Activated CD4-positive, alpha-beta memory T cell treated with anti-CD3 and anti-CD28 coated beads, Interleukin-2, amount 10 ng/mL, durations not matched to agents 7 days and 5 days (primary cell): ENCODE measurements around the gene GPR68. TPM values are rescaled to one million over a fixed set of nuclear protein-coding genes. Genes with fewer than 3 reads are reported as not detected.
A peak's percentile ranks its signal among the peaks of the same experiment; 100 is the strongest.
"Not testable (repeated sequence)": the region's sequence is repeated elsewhere in the genome, so short reads cannot be mapped to it uniquely, and the experiment has no call there.

ENCODE experiments used
- CTCF ChIA-PET: fragments of 350-600 bp; sonication (Branson Sonifier 250); formaldehyde crosslinking; loops from one replicate; lab custom pipeline; 2021; ENCODE audit warnings: antibody characterized with exemption, inconsistent platforms; lab: Charles Lee
- POLR2A ChIA-PET: fragments of 350-600 bp; sonication (Branson Sonifier 250); formaldehyde crosslinking; loops from one replicate; lab custom pipeline; 2021; ENCODE audit warnings: antibody characterized with exemption; lab: Charles Lee
- DNase-seq: peaks from one replicate; pipeline ENCODE4 v3.0.0-alpha.2; 2020
- H3K27ac Mint-ChIP-seq: one replicate; pipeline ENCODE4 v1.8.0; 2021; ENCODE audit warnings: mild to moderate bottlenecking, mixed read lengths
- H3K27me3 Mint-ChIP-seq: one replicate; pipeline ENCODE4 v1.8.0; 2021; ENCODE audit warnings: mixed read lengths
- H3K36me3 Mint-ChIP-seq: one replicate; pipeline ENCODE4 v1.8.0; 2021; ENCODE audit warnings: low read depth, mixed read lengths
- H3K4me1 Mint-ChIP-seq: one replicate; pipeline ENCODE4 v1.8.0; 2021; ENCODE audit warnings: mixed read lengths
- H3K4me3 Mint-ChIP-seq: one replicate; pipeline ENCODE4 v1.8.0; 2021; ENCODE audit warnings: mild to moderate bottlenecking, mixed read lengths
- H3K9me3 Mint-ChIP-seq: one replicate; pipeline ENCODE4 v1.8.0; 2021; ENCODE audit warnings: mixed read lengths
- total RNA-seq, 2 experiments: library from RNA; stranded (reverse); gene quantifications; one replicate each; pipeline ENCODE4 v1.2.3, GENCODE V29; 2021

GPR68 gene
- total RNA-seq, 2 experiments from 2014 or later: 36.9 to 39.8 TPM

DNA sequence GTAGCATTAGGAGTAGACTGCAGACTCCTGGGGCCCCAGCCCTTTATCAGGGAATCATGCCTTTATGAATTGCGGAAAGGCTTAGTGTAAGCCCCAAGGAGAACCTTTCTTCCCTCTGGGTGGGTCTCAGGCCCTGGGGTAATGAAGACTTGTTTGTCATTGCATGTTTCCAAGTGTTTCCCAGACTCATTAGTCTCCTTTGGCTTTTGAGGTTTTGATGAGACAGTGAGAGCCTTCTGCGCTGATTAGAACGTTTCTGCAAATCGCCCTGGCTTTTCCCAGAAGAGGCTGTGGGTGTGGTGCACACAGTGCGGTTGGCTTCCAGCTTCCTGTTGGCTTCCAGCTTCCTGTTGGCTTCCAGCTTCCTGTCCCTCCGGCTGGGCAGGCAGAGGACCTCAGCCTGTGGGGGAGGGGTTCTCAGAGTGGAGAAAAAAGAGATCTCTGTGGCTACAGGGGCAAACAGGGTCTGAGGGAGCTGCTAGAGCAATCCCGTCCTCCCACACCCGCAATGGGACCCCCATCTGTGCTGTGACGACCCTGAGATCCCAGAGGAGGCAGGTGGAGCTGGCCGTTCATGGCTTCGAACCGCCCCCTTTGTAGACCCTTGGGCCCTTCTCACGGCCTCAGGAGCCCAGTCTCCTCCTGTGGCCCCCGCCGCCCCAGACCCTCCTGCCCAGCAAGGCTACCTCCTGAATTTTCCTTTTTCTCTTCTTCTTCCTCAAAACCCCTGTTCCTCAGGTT is 42.1 kb downstream of the GPR68 start:
- Mint-ChIP-seq H3K9me3 (peaks cover 12% of the 10 kb centered on the region), H3K4me3 (peak overlapping the region; percentile 37), H3K27ac (peak overlapping the region; percentile 81), H3K36me3 (peaks cover 90% of the 10 kb centered on the region), H3K4me1 (peaks cover 68% of the 10 kb centered on the region), H3K27me3 (no peaks in the 10 kb centered on the region)
- DNase-seq: peak; percentile 63
- CTCF ChIA-PET: interaction anchor here (0.9 to 2.0 kb wide), 7 partner anchors 10 to 59 kb away, joined by 3 to 6 read pairs (median 4); no protein-coding TSS in a partner anchor
- POLR2A ChIA-PET: interaction anchor here (1.0 to 3.1 kb wide), 12 partner anchors 8 to 124 kb away, joined by 3 to 46 read pairs (median 4); partner anchors contain the start of gene GPR68

DNA sequence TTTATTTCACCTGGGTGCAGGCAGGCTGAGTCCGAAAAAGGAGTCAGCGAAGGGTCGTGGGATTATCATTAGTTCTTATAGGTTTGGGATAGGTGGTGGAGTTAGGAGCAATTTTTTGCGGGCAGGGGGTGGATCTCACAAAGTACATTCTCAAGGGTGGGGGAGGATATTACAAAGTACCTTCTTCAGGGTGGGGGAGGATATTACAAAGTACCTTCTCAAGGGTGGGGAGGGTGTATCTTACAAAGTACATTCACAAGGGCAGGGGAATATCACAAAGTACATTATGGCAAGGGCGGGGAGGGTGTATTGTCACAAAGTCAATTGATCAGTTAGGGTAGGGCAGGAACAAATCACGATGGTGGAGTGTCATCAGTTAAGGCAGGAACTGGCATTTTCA is 43.7 kb downstream of the GPR68 start:
- CTCF ChIA-PET: interaction anchor here (1.3 to 1.5 kb wide), 2 partner anchors 23 to 26 kb away, joined by 3 to 5 read pairs; no protein-coding TSS in a partner anchor
- peaks cover 64% of the 10 kb centered on the region for H3K4me1 Mint-ChIP-seq
- POLR2A ChIA-PET: interaction anchor here (2.9 to 3.1 kb wide), 2 partner anchors 27 to 43 kb away, joined by 24 to 46 read pairs; partner anchors contain the start of gene GPR68

DNA sequence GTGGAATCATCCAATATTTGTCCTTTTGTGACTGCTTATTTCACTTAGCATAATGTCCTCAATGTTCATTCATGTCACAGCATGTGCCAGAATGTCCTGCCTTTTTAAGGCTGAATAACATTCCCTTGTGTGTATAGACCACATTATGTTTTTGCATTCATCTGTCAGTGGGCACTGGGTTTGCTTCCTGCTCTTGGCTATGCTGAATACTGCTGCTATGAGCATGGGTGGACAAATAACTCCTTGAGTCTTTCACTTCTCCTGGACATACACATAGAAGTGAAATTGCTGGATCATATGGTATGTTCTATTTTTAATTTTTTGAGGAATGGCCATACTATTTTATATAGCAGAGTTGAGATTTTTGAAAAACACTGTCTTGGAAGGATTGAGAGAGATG is 46.9 kb downstream of the GPR68 start:
- Mint-ChIP-seq H3K27me3 (no peaks in the 10 kb centered on the region), H3K27ac (peak overlapping the region; percentile 60), H3K9me3 (peaks cover 12% of the 10 kb centered on the region), H3K4me1 (peaks cover 73% of the 10 kb centered on the region), H3K4me3 (no peak overlapping the region), H3K36me3 (peaks cover 80% of the 10 kb centered on the region)
- CTCF ChIA-PET: no interaction called here
- DNase-seq: no peak
- POLR2A ChIA-PET: no interaction called here

More for the DNA sequence above, 43.7 kb downstream of the GPR68 start:
- H3K36me3 Mint-ChIP-seq: peaks cover 88% of the 10 kb centered on the region
- H3K4me3 Mint-ChIP-seq, H3K27me3 Mint-ChIP-seq, DNase-seq: not testable (repeated sequence)
- peak overlapping the region; percentile 61 for H3K27ac Mint-ChIP-seq
- peaks cover 12% of the 10 kb centered on the region for H3K9me3 Mint-ChIP-seq

DNA sequence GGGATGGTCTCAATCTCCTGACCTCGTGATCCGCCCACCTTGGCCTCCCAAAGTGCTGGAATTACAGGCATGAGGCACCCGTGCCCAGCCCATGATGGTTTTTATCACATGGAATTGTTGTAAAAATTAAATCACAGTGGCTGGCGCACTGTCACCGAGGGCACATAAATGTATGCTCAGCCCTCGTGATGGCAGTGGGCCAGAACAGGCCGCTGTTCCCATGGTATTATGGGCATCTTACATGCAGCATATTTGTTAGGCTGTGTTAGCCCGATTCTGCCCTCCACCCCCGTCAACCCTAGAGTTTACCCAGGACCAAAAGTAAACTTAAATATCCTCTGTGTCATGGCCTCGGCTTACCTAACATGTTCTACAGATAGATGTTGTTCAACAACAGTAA is 48.6 kb downstream of the GPR68 start:
- Mint-ChIP-seq H3K27ac (no peak overlapping the region), H3K4me1 (peaks cover 64% of the 10 kb centered on the region), H3K27me3 (no peaks in the 10 kb centered on the region), H3K36me3 (peaks cover 84% of the 10 kb centered on the region), H3K9me3 (peaks cover 10% of the 10 kb centered on the region), H3K4me3 (no peak overlapping the region)
- ChIA-PET CTCF (interaction anchor here (1.1 kb wide), 1 partner anchor 31 kb away, joined by 4 read pairs; no protein-coding TSS in a partner anchor), POLR2A (interaction anchor here (3.2 kb wide), 1 partner anchor 32 kb away, joined by 51 read pairs; no protein-coding TSS in a partner anchor)
- DNase-seq: no peak

GRCh38 chr14:91193069-91193468 is 51.4 kb downstream of the GPR68 start:
- CTCF ChIA-PET: interaction anchor here (0.9 to 2.8 kb wide), 6 partner anchors 17 to 365 kb away, joined by 3 to 41 read pairs (median 5); no protein-coding TSS in a partner anchor
- POLR2A ChIA-PET: interaction anchor here (0.9 to 3.2 kb wide), 14 partner anchors 9 to 94 kb away, joined by 3 to 92 read pairs (median 6); partner anchors contain the start of genes DGLUCY and GPR68
- DNase-seq: no peak
- Mint-ChIP-seq H3K4me1 (peaks cover 49% of the 10 kb centered on the region), H3K36me3 (peaks cover 81% of the 10 kb centered on the region), H3K4me3 (no peak overlapping the region), H3K9me3 (no peaks in the 10 kb centered on the region), H3K27ac (no peak overlapping the region), H3K27me3 (no peaks in the 10 kb centered on the region)

DNA sequence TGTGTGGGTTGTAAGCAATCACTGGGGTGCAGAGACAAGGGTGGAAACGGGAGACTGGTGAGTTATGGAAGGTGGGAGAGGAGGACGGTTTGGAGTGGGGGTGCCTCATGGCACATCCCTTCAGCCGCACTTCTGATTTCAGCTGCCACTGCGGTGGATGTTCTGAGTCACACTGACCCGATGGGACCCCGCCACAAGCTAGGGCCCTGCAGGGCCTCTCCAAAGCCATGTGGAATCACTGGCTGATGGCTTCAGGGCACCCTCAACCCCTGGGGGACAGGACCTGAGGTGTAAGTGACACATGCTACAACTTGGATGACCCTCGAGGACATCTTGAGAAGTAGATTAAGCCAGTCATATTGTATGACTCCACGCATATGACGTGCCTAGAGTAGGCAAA is 53.7 kb downstream of the GPR68 start:
- H3K27ac Mint-ChIP-seq: peak overlapping the region; percentile 3
- no peak for DNase-seq
- peaks cover 35% of the 10 kb centered on the region for H3K4me1 Mint-ChIP-seq
- H3K27me3 Mint-ChIP-seq: no peaks in the 10 kb centered on the region
- ChIA-PET CTCF (no interaction called here), POLR2A (no interaction called here)
- no peak overlapping the region for H3K4me3 Mint-ChIP-seq
- peaks cover 83% of the 10 kb centered on the region for H3K36me3 Mint-ChIP-seq
- no peaks in the 10 kb centered on the region for H3K9me3 Mint-ChIP-seq

- POLR2A ChIA-PET: no interaction called here
- H3K27ac Mint-ChIP-seq: no peak overlapping the region
- no peaks in the 10 kb centered on the region for H3K9me3 Mint-ChIP-seq
- no peak for DNase-seq
- CTCF ChIA-PET: interaction anchor here (1.3 to 1.5 kb wide), 2 partner anchors 10 to 14 kb away, joined by 3 read pairs; no protein-coding TSS in a partner anchor
- peaks cover 8% of the 10 kb centered on the region for H3K4me1 Mint-ChIP-seq
- H3K27me3 Mint-ChIP-seq: no peaks in the 10 kb centered on the region
- H3K4me3 Mint-ChIP-seq: no peak overlapping the region
- peaks cover 76% of the 10 kb centered on the region for H3K36me3 Mint-ChIP-seq
These were observed 57.2 kb downstream of the GPR68 start for GRCh38 chr14:91187271-91187670.

DNA sequence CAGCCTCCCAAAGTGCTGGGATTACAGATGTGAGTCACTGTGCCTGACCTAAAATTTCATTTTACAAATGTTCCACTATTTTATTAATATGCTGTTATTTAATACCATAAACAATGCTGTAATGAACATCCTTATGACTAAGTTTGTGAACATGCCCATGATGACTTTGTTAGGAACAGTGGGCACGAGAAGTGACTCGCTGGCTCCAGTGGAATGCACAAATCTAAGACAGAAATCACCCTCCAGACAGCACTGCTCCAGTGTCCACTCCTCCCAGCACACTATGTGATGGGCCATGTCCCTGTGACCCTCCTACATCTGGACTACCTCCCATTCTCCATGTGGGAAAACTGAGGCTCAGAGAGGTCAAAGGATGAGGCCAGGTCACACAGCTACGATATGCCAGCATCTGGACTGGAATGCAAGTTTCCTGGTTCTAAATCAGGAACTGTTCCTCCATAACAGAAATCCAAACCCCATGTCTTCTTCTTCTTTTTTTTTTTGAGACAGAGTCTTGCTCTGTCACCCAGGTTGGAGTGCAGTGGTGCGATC is 57.9 kb downstream of the GPR68 start:
- Mint-ChIP-seq H3K4me3 (no peak overlapping the region), H3K27ac (no peak overlapping the region), H3K4me1 (peaks cover 4% of the 10 kb centered on the region), H3K9me3 (no peaks in the 10 kb centered on the region), H3K36me3 (peaks cover 72% of the 10 kb centered on the region), H3K27me3 (no peaks in the 10 kb centered on the region)
- ChIA-PET CTCF (interaction anchor here (1.5 to 1.6 kb wide), 2 partner anchors 9 to 14 kb away, joined by 3 to 4 read pairs; no protein-coding TSS in a partner anchor), POLR2A (no interaction called here)
- no peak for DNase-seq

- DNase-seq: no peak
- POLR2A ChIA-PET: interaction anchor here (0.6 to 1.2 kb wide), 3 partner anchors 9 to 60 kb away, joined by 3 to 4 read pairs (median 3); no protein-coding TSS in a partner anchor
- peaks cover 72% of the 10 kb centered on the region for H3K36me3 Mint-ChIP-seq
- no peak overlapping the region for H3K4me3 Mint-ChIP-seq
- peaks cover 7% of the 10 kb centered on the region for H3K4me1 Mint-ChIP-seq
- no peaks in the 10 kb centered on the region for H3K27me3 Mint-ChIP-seq
- CTCF ChIA-PET: interaction anchor here (0.9 to 1.6 kb wide), 2 partner anchors 8 to 9 kb away, joined by 3 to 4 read pairs; no protein-coding TSS in a partner anchor
- no peak overlapping the region for H3K27ac Mint-ChIP-seq
- no peaks in the 10 kb centered on the region for H3K9me3 Mint-ChIP-seq
These were observed 58.8 kb downstream of the GPR68 start for GRCh38 chr14:91185721-91186120.

- H3K36me3 Mint-ChIP-seq: peaks cover 66% of the 10 kb centered on the region
- CTCF ChIA-PET: interaction anchor here (2.1 kb wide), 1 partner anchor 11 kb away, joined by 10 read pairs; no protein-coding TSS in a partner anchor
- no peaks in the 10 kb centered on the region for H3K27me3 Mint-ChIP-seq
- H3K4me1 Mint-ChIP-seq: peaks cover 3% of the 10 kb centered on the region
- POLR2A ChIA-PET: interaction anchor here (0.7 to 1.0 kb wide), 2 partner anchors 9 to 74 kb away, joined by 3 to 4 read pairs; no protein-coding TSS in a partner anchor
- no peak overlapping the region for H3K4me3 Mint-ChIP-seq
- no peak for DNase-seq
- H3K9me3 Mint-ChIP-seq: no peaks in the 10 kb centered on the region
- H3K27ac Mint-ChIP-seq: no peak overlapping the region
These were observed 59.9 kb downstream of the GPR68 start for GRCh38 chr14:91184559-91184958.

GRCh38 chr14:91182753-91183152 is 61.8 kb downstream of the GPR68 start:
- H3K27me3 Mint-ChIP-seq, H3K4me1 Mint-ChIP-seq, H3K27ac Mint-ChIP-seq, H3K9me3 Mint-ChIP-seq, DNase-seq, POLR2A ChIA-PET, H3K4me3 Mint-ChIP-seq: not testable (repeated sequence)
- CTCF ChIA-PET: interaction anchor here (0.7 to 2.1 kb wide), 2 partner anchors 9 to 281 kb away, joined by 4 to 10 read pairs; no protein-coding TSS in a partner anchor
- H3K36me3 Mint-ChIP-seq: peaks cover 55% of the 10 kb centered on the region
